ENCODE results near the gene LAMTOR2. TPM values are rescaled to one million over a fixed set of nuclear protein-coding genes. Genes with fewer than 3 reads are reported as not detected.

LAMTOR2 gene
- total and polyA plus RNA-seq, 2 of the 8 experiments (the other 6 are each of a cell fraction or from before 2014, with no cell fraction given) = 54.7 to 122 TPM

- Histone ChIP-seq H3K4me2 (ENCODE audit: insufficient read depth in 1 of 2, low read depth in 2 of 2, low read length in 2 of 2) (no peak overlapping the region), H3K14ac (ENCODE audit: insufficient read length) (no peak overlapping the region), H3K27ac (ENCODE audit: low read depth, low read length) (no peak overlapping the region), H2BK20ac (ENCODE audit: low read length) (no peak overlapping the region), H3K23me2 (ENCODE audit: low read depth, low read length) (no peaks in the 10 kb centered on the region), H2BK120ac (replicated peaks; ENCODE audit: low read depth, low read length) (no peak overlapping the region), H4K8ac (ENCODE audit: extremely low read depth, insufficient read depth, low read length) (no peak overlapping the region; the same call in 1 of the 2 replicates), H3K27me3 (replicated peaks in 1 of 4; ENCODE audit: control insufficient read depth in 3 of 4, extremely low read depth in 1 of 4, insufficient read depth in 3 of 4, low read length in 3 of 4) (no peaks in the 10 kb centered on the region), H3K9me3 (ENCODE audit: insufficient read depth in 2 of 2, low read depth in 1 of 2, low read length in 1 of 2) (no peaks in the 10 kb centered on the region), H3K4ac (replicated peaks; ENCODE audit: insufficient read length, low read depth, low read length) (no peak overlapping the region), H3K23ac (ENCODE audit: insufficient read length) (no peak overlapping the region), H2BK5ac (ENCODE audit: low read depth, low read length) (no peak overlapping the region), H3K36me3 (ENCODE audit: control insufficient read depth in 2 of 4, insufficient read depth in 4 of 4, low read length in 3 of 4) (peaks cover 11 to 32% (median 18%) of the 10 kb centered on the region in 4 experiments), H4K20me1 (replicated peaks in 1 of 2; ENCODE audit: control insufficient read depth in 1 of 2, insufficient read depth in 2 of 2, low read length in 2 of 2) (peaks cover 0 to 2% of the 10 kb centered on the region in 2 experiments), H2AK5ac (ENCODE audit: low read depth, low read length) (no peak overlapping the region), H3K18ac (ENCODE audit: extremely low read depth, low read length) (no peak overlapping the region), H3K79me2 (ENCODE audit: control insufficient read depth in 1 of 2, insufficient read depth in 2 of 2, low read length in 2 of 2) (no peaks in the 10 kb centered on the region), H3K4me3 (ENCODE audit: extremely low read depth in 1 of 4, insufficient read depth in 2 of 4, low read depth in 3 of 4, low read length in 4 of 4) (no peak overlapping the region), H2AFZ (ENCODE audit: low read length) (no peak overlapping the region), H2BK12ac (ENCODE audit: low read depth, low read length) (no peak overlapping the region), H3K4me1 (replicated peaks in 1 of 4; ENCODE audit: control insufficient read depth in 3 of 4, insufficient read depth in 4 of 4, low read length in 3 of 4) (peaks cover 0 to 4% (median 1%) of the 10 kb centered on the region in 4 experiments; a peak in 3 of 7 replicates), H3K56ac (replicated peaks; ENCODE audit: insufficient read length, low read depth, low read length) (no peak overlapping the region), H4K5ac (ENCODE audit: insufficient read length, low read depth, low read length) (no peak overlapping the region), H4K91ac (replicated peaks; ENCODE audit: insufficient read length, low read length) (no peak overlapping the region), H3K9ac (replicated peaks in 1 of 4; ENCODE audit: extremely low read depth in 1 of 4, low read depth in 3 of 4, low read length in 3 of 4) (no peak overlapping the region), H2BK15ac (ENCODE audit: low read length) (no peak overlapping the region; the same call in 1 of the 2 replicates), H3K79me1 (ENCODE audit: low read depth, low read length) (no peaks in the 10 kb centered on the region)
- ChIA-PET CTCF (ENCODE audit: partially characterized antibody) (interaction anchor here (0.7 to 9.3 kb wide), 10 partner anchors 10 to 123 kb away, joined by 3 to 77 read pairs (median 6); partner anchors contain the start of gene SSR2), POLR2A (ENCODE audit: partially characterized antibody) (interaction anchor here (0.6 to 3.1 kb wide), 9 partner anchors 8 to 234 kb away, joined by 3 to 17 read pairs (median 3); no protein-coding TSS in a partner anchor)
- 82% methylated on average over 7 of the region's 7 CpGs; no CpG with 5 or more reads in 1 of the 2 experiments for WGBS, 2 experiments (ENCODE audit: extremely low coverage in 1 of 2, insufficient coverage in 1 of 2, insufficient read length in 1 of 2, insufficient replicate concordance in 2 of 2, low coverage in 1 of 2, low lambda C conversion rate in 2 of 2, missing lambda C conversion rate in 1 of 2)
- no peak for FAIRE-seq
- TF ChIP-seq CBX5 (IDR thresholded peaks at IDR 0.05; ENCODE audit: low read depth, low read length) = no peak
- TF ChIP-seq, protein P1, sequence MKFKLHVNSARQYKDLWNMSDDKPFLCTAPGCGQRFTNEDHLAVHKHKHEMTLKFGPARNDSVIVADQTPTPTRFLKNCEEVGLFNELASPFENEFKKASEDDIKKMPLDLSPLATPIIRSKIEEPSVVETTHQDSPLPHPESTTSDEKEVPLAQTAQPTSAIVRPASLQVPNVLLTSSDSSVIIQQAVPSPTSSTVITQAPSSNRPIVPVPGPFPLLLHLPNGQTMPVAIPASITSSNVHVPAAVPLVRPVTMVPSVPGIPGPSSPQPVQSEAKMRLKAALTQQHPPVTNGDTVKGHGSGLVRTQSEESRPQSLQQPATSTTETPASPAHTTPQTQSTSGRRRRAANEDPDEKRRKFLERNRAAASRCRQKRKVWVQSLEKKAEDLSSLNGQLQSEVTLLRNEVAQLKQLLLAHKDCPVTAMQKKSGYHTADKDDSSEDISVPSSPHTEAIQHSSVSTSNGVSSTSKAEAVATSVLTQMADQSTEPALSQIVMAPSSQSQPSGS (IDR thresholded peaks at IDR 0.05; ENCODE audit: low read length) = no peak
- TF ChIP-seq CTBP2 (IDR thresholded peaks at IDR 0.05; ENCODE audit: borderline replicate concordance, insufficient read depth, insufficient read length, low read length) = no peak
- no peak for TF ChIP-seq RBBP5 (IDR thresholded peaks at IDR 0.05; ENCODE audit: borderline replicate concordance, low read depth, low read length)
- TF ChIP-seq CHD2 (IDR thresholded peaks at IDR 0.05; ENCODE audit: low read length) = no peak
- TF ChIP-seq POLR2A (IDR thresholded peaks at IDR 0.05; ENCODE audit: control extremely low read depth in 1 of 2, low read depth in 2 of 2, low read length in 2 of 2) = no peak
- TF ChIP-seq TAF1 (IDR thresholded peaks at IDR 0.05; ENCODE audit: low read depth, low read length) = no peak
- TF ChIP-seq JUND (IDR thresholded peaks at IDR 0.05; ENCODE audit: low read length) = no peak
- no peak for TF ChIP-seq ZNF274 (IDR thresholded peaks at IDR 0.05; ENCODE audit: borderline replicate concordance, extremely low read depth, low read length)
- TF ChIP-seq ASH2L (IDR thresholded peaks at IDR 0.05; ENCODE audit: low read length) = no peak
- DNase-seq (ENCODE audit: low read depth in 1 of 2, low spot score in 2 of 2) = no peak
These were observed 47.8 kb upstream of the LAMTOR2 start for GRCh38 chr1:156006666-156007376.
